Activated CD8-positive, alpha-beta memory T cell treated with anti-CD3 and anti-CD28 coated beads for 4 hours (primary cell): Measurements from ENCODE around the gene BCL11B.
"Not testable (repeated sequence)": the region's sequence is repeated elsewhere in the genome, so short reads cannot be mapped to it uniquely, and the experiment has no call there.

ENCODE experiments used
- DNase-seq, 2 donors: peaks; one replicate each; pipeline ENCODE4 v3.0.0-alpha.2; 2020; ENCODE audit warnings: low read depth in 2 of 2

The BCL11B gene

DNA sequence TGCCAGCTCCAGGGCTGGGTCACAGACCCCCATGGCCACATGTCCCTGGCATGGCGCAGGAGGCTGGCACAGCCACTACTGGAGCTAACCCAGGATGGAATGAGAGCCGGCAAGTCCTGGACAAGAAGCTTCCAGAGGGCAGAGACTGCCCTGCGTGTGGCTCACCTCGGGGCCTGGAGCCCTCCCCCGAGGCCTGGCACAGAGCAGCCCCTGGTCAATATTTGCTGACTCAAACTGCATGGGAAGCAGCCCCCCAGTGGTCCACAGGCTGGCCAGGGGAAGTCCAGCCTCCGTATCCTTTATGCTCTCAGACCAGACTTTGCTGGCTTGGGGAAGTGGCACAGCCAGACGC, 71.4 kb downstream of the BCL11B start:
- DNase-seq = no peak

DNA sequence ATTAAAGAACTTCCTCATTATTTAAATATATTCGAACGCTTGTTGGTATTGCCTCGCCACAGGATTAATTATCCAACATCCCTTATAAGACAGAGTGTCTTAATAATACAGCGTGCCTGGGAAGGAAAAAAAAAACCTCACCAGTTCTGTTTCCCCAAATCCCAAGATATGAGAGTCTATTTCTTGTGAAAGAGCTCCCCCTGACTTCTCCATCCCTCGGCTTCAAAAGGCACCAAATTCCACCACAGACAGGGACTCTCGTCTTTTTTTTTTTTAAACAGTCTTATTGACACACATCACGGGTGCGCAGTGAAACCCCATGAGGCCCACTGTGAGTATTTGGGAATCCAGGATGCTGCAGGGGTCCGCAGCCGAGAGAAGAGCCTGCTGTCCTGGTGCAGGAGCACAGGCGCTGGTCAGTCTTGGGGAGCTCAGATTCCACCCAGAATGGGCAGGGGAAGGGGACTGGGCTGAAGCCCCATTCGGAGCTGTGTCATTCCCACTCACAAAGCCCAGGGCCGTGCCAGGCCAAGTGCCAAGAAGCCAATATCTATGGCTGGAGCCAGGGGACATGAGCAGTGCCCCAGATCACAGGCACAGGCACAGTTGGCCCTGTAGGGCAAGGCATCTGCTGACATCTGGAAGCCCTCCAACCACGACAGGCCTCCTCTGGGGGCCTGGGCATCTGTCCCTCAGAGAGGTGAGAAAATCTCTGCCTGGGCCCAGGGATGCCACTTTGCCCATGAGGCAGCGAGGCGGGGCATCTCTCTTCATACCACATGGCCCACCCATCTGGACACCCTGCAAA, 71.9 kb downstream of the BCL11B start:
- DNase-seq = no peak

DNA sequence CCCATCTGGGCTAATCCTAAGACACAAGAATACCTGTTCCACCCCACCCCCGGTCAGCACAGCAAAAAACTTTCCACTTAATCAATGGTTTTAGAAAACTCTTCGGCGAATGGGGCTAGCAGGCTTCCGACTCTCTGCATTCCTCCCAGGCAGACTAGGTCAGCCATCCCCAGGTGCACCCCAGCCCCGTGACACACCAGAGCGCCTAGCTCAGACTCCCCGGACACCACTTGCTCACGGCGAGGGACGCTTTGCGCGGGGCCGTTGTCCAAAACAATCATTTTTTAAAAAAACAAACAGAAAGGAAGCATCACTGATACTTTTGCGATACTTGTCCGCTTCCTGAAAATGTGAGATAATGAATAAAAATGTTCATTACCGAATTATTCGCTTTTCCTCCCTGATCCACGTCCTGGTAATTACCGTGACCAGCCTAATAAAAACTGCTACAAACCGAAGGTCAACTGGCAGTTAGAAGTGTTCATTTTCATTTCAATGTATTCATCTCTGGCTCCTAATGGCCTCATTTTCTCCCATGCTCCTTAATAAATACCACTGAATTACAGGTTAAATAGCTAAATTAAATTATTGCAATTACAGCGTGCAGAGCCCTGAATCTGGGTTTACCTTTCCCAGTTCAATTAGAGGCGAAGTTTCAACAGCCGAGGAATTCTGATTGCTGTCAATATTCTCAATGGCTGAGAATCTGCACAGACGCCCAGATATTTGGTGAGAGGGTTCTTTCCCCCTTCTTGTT, 73.1 kb downstream of the BCL11B start:
- DNase-seq = no peak

DNA sequence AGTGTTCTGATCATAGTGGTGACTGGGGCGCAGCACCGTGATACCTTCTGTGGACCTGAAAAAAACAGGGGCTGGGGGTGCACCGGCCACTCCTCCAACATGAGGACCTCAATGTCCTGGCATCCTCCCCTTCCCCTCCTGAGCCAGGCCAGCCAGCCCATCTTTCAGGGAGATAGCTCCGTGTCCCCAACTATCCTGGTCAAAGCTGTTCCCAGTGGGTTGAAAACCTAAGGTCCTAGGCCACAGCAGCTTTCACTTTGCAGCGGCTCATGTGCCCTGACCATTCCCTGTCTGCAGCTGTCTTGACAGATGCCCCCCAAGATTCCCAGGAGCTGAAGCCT, 75.7 kb downstream of the BCL11B start:
- DNase-seq = no peak

DNA sequence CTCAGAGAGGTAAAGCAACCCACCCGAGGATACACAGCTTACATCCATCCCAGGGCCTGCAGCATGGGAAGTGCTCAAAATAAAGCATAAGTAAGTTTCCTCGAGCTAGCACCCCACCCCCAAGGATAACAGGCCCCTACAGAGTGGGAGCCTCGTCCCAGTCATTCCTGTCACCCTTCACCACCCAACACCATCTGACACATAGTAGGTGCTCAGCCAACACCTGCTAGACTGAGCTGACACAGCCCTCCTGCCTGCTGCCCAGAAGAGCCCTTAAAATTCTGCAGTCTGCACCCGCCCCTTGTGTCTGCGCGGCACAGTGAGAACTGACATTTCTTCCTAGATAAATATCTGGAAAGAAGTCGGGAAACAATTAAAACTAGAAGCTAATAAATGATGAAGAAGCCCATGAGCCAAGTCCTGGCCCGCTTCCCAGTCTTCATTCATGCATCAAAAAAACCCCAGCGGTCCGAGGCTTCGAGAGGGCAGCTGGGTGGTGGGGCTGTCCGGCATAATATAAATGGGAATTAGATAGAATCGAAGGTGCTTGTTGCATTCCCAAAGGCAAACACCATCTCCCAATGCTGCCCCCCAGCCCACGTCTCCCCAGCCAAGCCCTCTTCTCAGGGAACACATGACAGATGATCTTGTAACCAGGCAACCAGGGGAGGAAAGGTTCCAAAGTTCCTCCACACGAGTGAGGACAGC, 76.2 kb downstream of the BCL11B start:
- no peak for DNase-seq

DNA sequence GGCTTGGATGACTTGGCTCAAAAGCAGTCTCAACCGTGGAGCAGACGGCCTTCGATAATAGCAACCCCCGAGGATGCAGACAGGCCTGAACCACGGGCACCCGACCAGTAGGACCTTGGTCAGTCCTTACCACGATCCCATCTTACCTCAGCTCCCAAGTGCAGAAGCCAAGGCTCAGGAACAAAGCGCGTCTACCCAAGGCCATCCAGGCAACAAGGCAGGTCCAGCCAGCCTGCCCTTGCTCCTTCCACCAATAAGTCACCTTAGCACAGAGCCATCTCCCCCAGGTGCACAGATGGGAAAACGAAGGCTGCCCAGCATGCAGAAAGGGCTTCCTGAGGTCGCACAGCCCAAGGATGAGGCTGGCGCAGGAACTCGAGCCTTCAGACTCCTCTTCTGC, 77.3 kb downstream of the BCL11B start:
- no peak for DNase-seq

DNA sequence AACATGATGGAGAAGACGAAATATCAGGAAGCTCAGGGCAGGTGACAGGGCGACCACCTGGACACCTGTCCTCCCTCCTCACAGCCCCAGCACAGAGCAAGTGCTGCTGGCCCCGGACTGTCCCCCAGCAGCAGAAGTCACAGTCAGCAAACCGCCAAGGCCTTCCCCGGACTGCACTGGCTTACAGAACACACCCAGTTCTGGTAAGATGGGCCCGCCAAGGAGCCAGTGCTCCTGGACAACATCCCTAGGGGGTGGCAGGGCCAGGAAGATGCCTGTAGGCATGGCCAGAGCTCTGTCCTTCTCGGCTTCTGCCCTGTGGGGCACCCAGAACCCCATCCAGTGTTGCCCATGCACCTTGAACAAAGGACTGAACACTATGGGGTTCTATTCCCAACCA, 77.9 kb downstream of the BCL11B start:
- DNase-seq = no peak

DNA sequence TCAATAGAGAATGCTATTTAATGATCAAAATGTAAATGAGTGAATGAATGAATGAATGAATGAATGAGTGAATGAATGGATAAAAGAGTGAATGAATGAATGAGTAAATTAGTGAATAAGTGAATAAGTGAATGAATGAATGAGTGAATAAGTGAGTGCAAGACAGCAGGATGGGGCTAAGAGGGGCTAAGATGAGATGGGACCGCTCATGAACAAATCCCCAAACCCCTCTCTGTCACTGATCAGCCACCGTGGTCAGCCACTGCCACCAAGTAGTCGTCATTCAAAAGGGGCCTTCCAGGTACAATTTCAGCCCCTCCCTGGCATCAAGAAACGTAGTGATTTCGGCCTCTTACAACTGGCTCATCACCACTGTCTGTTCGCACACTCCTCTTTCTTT, 79.2 kb downstream of the BCL11B start:
- no peak for DNase-seq

DNA sequence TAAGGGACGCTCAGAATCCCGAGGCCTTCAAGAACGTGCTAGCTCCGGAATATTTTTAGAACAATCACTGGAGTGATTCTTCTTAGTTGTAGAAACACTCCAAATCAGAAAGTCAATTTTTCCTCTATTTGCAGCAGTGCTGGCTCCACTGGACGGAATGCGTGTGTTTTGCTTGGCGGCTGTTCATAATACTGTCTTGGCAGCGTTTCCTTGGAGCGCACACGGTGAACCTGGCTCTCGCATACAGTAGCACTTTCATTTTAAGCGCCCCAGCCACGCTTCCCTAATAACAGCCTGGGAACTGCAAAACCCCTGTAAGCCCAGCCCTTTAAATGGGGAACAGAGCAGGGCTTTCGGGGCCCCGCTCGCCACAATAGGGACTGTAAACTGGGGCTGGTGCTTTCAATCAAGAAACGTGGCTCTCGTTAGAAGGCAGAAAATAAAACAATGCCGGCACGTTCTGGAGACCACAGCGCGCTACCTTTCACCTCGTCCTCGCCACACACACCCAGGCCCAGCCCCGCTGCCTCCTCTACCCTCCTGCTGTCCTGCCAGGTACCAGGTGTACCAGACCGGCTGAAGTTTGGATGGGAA, 79.9 kb downstream of the BCL11B start:
- no peak for DNase-seq

DNA sequence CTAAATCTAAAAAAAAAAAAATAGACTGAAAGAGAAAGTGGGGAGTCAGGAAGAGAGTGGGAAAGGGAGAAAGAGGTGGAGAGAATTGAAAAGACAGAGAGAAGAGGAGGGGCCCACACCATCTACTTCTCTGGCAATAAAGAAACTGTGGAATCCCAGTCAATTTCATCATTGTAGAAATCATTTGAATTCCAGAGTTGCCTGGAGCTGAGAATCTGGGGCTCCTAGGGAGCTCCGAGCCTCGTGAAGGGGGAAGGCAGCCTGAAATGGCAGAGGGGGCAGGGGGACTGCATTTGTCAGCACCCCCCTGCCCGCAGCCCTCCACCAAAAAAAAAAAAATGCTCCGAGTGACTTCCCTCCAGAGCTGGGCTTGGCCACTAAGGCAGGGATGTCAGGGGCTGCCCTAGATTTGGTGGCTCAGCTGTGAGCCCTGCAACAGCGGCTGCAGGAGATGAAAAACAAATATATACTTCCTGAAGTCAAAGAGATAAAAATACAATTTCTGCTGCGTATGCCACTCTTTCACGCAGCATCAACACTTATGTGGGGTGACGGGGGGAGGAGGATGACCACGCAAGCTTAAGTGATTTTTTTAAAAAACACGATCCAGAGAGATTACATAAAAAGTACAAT, 80.5 kb downstream of the BCL11B start:
- DNase-seq = no peak

DNA sequence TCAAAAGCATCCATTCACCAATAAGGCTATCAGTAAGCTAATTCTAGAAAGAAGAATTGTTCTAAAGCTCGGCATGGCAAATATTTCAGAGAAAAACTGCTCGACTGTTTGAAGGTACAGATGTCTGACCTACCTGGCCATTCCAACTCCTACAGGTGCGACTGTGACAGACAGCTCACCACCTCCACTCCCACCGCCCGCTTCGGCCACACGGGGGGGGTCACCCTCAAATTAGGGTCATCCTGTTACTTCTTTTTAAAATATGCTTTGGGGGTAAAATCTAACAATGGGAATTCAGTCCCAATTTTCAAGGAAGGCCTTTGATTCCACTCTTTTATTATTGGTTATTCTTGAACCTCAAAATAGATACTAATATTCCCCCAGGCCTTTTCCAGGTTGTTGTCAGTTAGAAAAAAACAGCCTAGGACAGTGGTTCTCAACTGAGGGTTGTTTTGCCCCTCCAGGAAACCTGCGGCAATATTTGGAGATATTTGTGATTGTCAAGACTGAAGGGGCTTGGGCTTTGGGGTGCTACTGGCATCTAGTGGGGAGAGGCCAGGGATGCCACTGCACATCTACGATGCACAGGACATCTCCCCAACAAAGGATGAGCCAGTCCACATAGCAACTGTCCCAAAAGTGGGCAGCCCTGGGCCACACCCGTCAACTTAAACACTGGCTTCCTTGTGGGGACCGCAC, 81.2 kb downstream of the BCL11B start:
- DNase-seq = no peak

DNA sequence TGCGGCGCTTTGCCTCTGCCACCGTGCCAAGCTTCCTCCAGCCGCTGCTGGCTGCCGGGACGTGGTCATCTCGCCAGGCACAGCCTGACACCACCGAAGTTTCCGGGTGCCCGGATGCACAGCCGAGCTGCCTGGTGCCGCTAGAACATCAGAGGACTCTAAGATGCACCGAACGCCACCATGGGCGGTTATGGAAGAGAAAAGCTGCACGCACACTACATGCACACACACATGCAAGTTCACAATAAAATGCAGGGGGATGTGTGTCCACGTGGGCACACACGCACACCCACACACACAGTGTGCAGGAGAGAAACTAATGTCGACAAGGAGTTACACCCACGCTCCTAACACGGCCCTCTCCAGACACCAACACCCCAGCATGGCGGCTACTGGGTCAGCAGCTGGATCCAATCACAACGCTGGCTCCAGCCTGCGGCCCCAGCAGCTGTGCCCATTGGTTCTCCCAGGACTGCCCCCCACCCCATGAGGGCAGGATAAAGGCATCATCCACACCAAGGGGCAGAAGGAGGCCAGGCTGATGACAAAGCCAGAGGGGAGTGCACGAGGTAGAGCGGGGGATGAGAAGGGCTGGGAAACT, 82.7 kb downstream of the BCL11B start:
- DNase-seq = no peak

DNA sequence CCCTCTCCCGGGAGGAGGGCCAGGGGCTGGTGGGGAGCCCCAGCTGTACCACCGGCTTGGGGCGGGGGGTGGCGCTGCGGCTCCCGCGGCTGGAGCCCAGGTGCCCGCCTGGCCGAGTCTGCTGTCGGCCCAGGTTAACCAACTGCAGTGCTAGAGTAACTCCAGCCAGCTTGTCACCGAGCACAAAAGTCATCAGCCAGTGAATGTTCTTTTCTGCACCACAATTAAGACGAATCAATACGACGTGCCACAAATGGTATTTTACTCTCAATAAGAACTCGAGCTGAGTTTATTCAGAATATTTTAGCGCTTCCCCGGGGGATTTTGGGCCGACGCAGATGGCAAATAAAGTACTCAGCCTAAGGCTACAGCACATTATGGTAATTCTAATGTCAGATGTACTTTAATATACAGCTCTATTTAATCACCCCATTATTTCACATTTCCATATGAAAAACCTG, 83.2 kb downstream of the BCL11B start:
- no peak for DNase-seq

DNA sequence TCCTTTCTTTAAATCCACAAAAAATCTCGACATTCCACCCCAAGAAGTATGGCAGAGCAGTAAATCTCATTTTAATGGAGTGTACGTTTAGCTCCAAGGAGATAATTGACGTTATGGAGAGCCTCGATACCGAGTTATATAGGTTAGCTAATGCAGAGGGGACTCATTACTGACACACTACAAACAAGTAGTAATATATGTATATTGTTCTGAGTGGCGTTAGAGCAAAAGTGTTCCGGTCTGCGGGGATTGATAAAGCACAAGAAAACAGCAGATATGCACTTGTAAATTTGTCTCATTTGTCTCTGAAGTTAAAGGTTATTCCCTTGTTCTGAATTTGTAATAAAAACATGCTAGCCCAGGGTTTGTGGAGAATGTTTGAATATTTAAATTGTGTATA, 84.1 kb downstream of the BCL11B start:
- no peak for DNase-seq

DNA sequence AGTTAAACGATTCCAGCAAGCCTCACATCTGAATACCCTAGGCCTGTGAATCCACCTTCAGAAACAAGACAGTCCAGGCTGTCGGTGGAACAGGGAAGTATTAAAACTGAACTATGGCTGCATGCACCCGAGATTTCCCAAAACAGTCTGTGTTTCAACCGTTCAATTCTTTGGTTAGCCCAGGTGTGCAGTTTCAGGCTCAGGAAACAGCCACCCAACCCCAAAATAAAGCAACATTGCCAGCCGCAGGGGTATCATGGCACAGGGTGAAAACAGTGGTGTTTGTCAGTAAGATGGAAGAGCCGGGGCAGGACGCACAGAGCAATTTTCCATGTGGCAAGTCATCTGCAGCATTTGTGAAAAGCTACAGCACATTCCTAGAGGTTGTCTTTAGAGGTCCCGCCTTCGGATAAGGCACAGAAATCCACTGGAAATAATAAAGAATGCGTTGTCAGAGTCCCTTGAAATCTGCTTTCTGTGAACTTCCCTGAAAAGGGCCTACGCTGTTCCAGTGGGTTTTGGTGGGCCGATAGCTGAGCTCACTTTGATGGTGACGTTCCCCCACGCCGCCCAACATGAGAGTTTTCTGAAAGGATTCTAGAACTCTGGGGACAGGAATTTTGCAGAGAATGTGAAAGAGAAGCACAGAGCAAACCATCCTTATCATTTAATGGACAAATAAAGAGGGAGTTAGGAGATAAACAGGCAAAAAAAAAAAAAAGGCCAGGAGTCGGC, 84.9 kb downstream of the BCL11B start:
- DNase-seq = no peak

DNA sequence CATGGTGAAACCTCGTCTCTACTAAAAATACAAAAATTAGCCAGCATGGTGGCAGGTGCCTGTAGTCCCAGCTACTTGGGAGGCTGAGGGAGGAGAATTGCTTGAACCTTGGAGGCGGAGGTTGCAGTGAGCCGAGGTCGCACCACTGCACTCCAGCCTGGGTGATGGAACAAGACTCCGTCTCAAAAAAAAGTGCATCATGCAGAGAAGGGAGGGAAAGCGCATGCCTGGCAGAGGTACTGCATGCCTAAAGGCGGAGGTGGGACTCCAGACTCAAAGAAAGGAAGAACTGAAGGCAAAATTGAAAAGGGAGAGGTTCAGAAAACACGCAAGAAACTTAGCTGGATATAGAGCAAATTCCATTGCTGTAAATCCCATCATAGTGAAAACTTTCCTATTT, 85.7 kb downstream of the BCL11B start:
- not testable (repeated sequence) for DNase-seq

DNA sequence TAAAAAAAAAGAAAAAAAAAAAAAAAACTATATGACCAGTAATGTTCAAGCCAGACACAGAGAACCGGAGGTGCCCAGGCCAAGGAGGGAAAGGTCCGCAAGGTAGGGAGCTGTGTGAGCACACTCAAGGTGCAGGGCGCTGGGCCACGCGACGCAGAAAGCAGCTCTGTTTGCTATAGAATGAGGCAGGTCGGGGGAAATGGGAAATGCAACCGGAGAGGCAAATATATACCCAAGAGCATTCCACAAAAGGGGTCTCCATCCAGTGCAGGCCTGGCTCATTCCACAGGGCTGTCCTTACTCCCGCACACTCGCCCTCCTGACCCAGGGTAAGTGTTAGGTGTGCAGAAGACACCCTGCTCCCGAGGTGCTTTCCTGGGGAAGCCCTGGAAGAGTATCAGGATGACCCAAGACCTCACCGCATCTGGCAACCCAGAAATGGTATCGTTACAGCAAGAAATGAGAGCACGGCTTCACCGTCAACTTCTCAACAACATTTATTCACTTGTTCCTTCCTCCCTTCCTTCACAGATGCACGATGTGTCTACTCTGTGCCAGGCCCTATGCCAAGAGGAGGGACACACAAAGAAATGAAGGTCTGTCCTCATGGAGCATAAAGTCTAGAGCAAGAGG, 86.4 kb downstream of the BCL11B start:
- no peak for DNase-seq

DNA sequence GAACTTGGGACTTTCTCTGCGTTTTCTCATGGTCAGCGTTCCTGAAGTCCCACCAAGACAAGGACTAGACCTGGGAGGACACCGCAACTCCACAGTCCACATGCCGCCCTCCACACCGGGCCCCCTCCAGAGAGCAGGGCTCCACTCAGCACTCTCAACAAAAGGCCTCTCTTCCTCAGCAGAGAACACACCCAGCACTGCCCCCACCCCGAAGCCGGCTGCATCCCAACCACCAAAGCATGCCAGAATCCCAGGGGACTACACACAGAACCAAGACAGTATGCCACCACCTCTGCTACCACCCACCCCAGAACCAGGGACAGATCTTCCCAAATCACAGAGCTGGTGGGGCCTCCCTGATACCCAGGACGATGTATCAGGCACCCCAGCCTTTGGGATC, 88.3 kb downstream of the BCL11B start:
- DNase-seq = no peak

DNA sequence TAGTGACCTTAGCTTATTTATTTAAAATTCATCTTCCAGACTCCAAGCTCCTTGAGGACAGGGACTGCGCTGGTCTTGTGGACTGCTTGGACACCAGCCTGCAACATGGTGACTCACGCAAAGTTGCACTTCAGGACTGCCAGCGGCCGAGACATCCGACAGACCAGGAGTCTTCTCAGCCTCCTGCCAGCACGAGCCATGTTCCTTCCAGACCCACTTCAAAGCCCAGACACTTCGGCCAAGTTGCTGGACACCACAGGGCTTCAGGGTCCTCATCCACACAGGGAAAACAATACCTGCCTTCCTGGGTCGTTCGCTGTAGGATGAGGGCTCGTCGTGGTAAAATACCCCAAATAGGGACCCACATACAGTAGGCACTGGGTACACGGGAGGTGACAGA, 88.7 kb downstream of the BCL11B start:
- no peak for DNase-seq
